Measurements from ENCODE around the gene ASB6. TPM values are rescaled to one million over a fixed set of nuclear protein-coding genes. Genes with fewer than 3 reads are reported as not detected.

Gene ASB6
- total and polyA plus RNA-seq, 4 donors, result 3.4 to 8.4 (median 6.2) TPM

- TF ChIP-seq ZBTB33 (IDR thresholded peaks at IDR 0.05), result no peak
- TF ChIP-seq GABPA (IDR thresholded peaks at IDR 0.05 in 1 of 2, conservative IDR thresholded peaks at IDR 0.05 in 1 of 2), result peak; percentile 72 to 88
- TF ChIP-seq EGR1 (IDR thresholded peaks at IDR 0.05; ENCODE audit: low read depth in 2 of 2), result no peak
- no peak for TF ChIP-seq HNF4A (conservative IDR thresholded peaks at IDR 0.05)
- peak; percentile 42 for TF ChIP-seq SP1 (IDR thresholded peaks at IDR 0.05)
- no peak for TF ChIP-seq YY1 (IDR thresholded peaks at IDR 0.05)
- TF ChIP-seq RXRA (IDR thresholded peaks at IDR 0.05), result no peak
Measured at GRCh38 chr9:129626079-129626624, 15.8 kb downstream of the ASB6 start, which contains the start of gene NTMT1 (continued).

GRCh38 chr9:129624947-129625346 is 17.0 kb downstream of the ASB6 start:
- 34% methylated on average over 9 of the region's 9 CpGs for WGBS
- no peaks in the 10 kb centered on the region for H3K27me3 ChIP-seq (ENCODE audit: control insufficient read depth in 4 of 4, insufficient read depth in 4 of 4, low read length in 3 of 4)
- H3K4me3 ChIP-seq (ENCODE audit: low read depth in 1 of 3, low read length in 3 of 3), result no peak overlapping the region
- peaks cover 0 to 2% (median 0%) of the 10 kb centered on the region in 4 donors for H3K36me3 ChIP-seq (ENCODE audit: control insufficient read depth in 4 of 4, insufficient read depth in 3 of 4, low read depth in 1 of 4, low read length in 3 of 4)
- H3K9ac ChIP-seq (ENCODE audit: low read depth in 1 of 2, low read length in 2 of 2), result no peak overlapping the region
- H3K9me3 ChIP-seq (ENCODE audit: control insufficient read depth in 4 of 4, low read length in 3 of 4), result no peaks in the 10 kb centered on the region
- peak overlapping the region; percentile 36 to 55 for H3K27ac ChIP-seq (ENCODE audit: low read depth in 1 of 2, low read length in 2 of 2)
- DNase-seq (ENCODE audit: low spot score), result no peak
- H3K4me1 ChIP-seq (ENCODE audit: control insufficient read depth in 4 of 4, insufficient read depth in 4 of 4, low read length in 3 of 4), result peaks cover 9 to 51% (median 29%) of the 10 kb centered on the region in 4 donors
- TF ChIP-seq SP1 (IDR thresholded peaks at IDR 0.05) (peak; percentile 20), HNF4A (conservative IDR thresholded peaks at IDR 0.05) (no peak), GABPA (IDR thresholded peaks at IDR 0.05 in 1 of 2, conservative IDR thresholded peaks at IDR 0.05 in 1 of 2) (peak; percentile 18 to 37)

GRCh38 chr9:129624168-129624759 is 17.7 kb downstream of the ASB6 start:
- DNase-seq (ENCODE audit: low spot score), result peak; percentile 74
- TF ChIP-seq RAD21 (IDR thresholded peaks at IDR 0.05), result peak; percentile 70 to 77
- TF ChIP-seq CTCF (IDR thresholded peaks at IDR 0.05; ENCODE audit: low read depth, low read length, missing input control), result peak; percentile 64
- TF ChIP-seq REST (IDR thresholded peaks at IDR 0.05), result no peak
- no peak for TF ChIP-seq MAX (IDR thresholded peaks at IDR 0.05)
- H3K4me1 ChIP-seq (ENCODE audit: control insufficient read depth in 4 of 4, insufficient read depth in 4 of 4, low read length in 3 of 4), result peaks cover 9 to 46% (median 32%) of the 10 kb centered on the region in 4 donors
- peak overlapping the region; percentile 27 to 36 for H3K27ac ChIP-seq (ENCODE audit: low read depth in 1 of 2, low read length in 2 of 2)
- H3K9me3 ChIP-seq (ENCODE audit: control insufficient read depth in 4 of 4, low read length in 3 of 4), result no peaks in the 10 kb centered on the region
- H3K4me3 ChIP-seq (ENCODE audit: low read depth in 1 of 3, low read length in 3 of 3), result no peak overlapping the region
- H3K9ac ChIP-seq (ENCODE audit: low read depth in 1 of 2, low read length in 2 of 2), result no peak overlapping the region
- H3K27me3 ChIP-seq (ENCODE audit: control insufficient read depth in 4 of 4, insufficient read depth in 4 of 4, low read length in 3 of 4), result no peaks in the 10 kb centered on the region
- WGBS, result 45% methylated on average over 12 of the region's 12 CpGs
- peaks cover 0 to 2% (median 0%) of the 10 kb centered on the region in 4 donors for H3K36me3 ChIP-seq (ENCODE audit: control insufficient read depth in 4 of 4, insufficient read depth in 3 of 4, low read depth in 1 of 4, low read length in 3 of 4)

All from liver (tissue), 9 donors.